Neuronal stem cell (in vitro differentiated cells): Measurements from ENCODE around the gene CEP57L1.

Experiments used
- DNase-seq: peaks from one replicate; pipeline ENCODE4 v3.0.0-alpha.2; 2013; ENCODE audit warnings: low spot score
- H2AFZ ChIP-seq: one replicate; pipeline ENCODE4 v1.6.1; 2013; ENCODE audit warnings: mild to moderate bottlenecking, low read length, inconsistent platforms
- H2AK5ac ChIP-seq: 2 replicates; pipeline ENCODE4 v1.6.1; 2013; ENCODE audit warnings: low read depth, mild to moderate bottlenecking, inconsistent platforms, low read length, moderate library complexity, mixed read lengths
- H2BK120ac ChIP-seq: 2 replicates; pipeline ENCODE4 v1.6.1; 2013; ENCODE audit warnings: low read depth, mild to moderate bottlenecking, inconsistent platforms, low read length, moderate library complexity, mixed read lengths
- H2BK12ac ChIP-seq: one replicate; pipeline ENCODE4 v1.6.1; 2013; ENCODE audit warnings: low read length, inconsistent platforms
- H2BK15ac ChIP-seq: 2 replicates; pipeline ENCODE4 v1.6.1; 2013; ENCODE audit warnings: mild to moderate bottlenecking, low read length, inconsistent platforms, mixed read lengths
- H2BK5ac ChIP-seq: one replicate; pipeline ENCODE4 v1.6.1; 2013; ENCODE audit warnings: inconsistent platforms, mild to moderate bottlenecking, low read length, moderate library complexity
- H3K14ac ChIP-seq: one replicate; pipeline ENCODE4 v1.6.1; 2013; ENCODE audit warnings: low read length, inconsistent platforms
- H3K18ac ChIP-seq: 2 replicates; pipeline ENCODE4 v1.6.1; 2013; ENCODE audit warnings: low read length, inconsistent platforms
- H3K23ac ChIP-seq: 2 replicates; pipeline ENCODE4 v1.6.1; 2013; ENCODE audit warnings: low read depth, mild to moderate bottlenecking, mixed read lengths, low read length, inconsistent platforms; ENCODE audit not compliant: poor library complexity
- H3K27ac ChIP-seq: replicated peaks from 3 replicates; pipeline ENCODE4 v1.5.1; 2013; ENCODE audit warnings: low read length, inconsistent platforms
- H3K27me3 ChIP-seq, 3 experiments: 2 replicates each; pipeline ENCODE4 v1.6.1; 2013; ENCODE audit warnings: low read length in 3 of 3, mild to moderate bottlenecking in 2 of 3, inconsistent platforms in 1 of 3, low read depth in 1 of 3, mixed read lengths in 1 of 3, moderate library complexity in 1 of 3; ENCODE audit not compliant: control insufficient read depth in 3 of 3, insufficient read depth in 3 of 3
- H3K36me3 ChIP-seq, 2 donors: replicated peaks in 1 of 2; 2 replicates each; pipeline ENCODE4 v1.6.1; 2013; ENCODE audit warnings: low read length in 2 of 2; ENCODE audit not compliant: control insufficient read depth in 2 of 2, insufficient read depth in 2 of 2
- H3K4ac ChIP-seq: 2 replicates; pipeline ENCODE4 v1.6.1; 2013; ENCODE audit warnings: inconsistent platforms, mild to moderate bottlenecking, low read length, moderate library complexity
- H3K4me1 ChIP-seq, 2 donors: 1 replicate in 1 of 2; 2 replicates in 1 of 2; pipeline ENCODE4 v1.6.1; 2013; ENCODE audit warnings: low read length in 2 of 2, low read depth in 1 of 2; ENCODE audit not compliant: control insufficient read depth in 2 of 2, insufficient read depth in 1 of 2
- H3K4me2 ChIP-seq: one replicate; pipeline ENCODE4 v1.6.1; 2013; ENCODE audit warnings: mild to moderate bottlenecking, low read length, inconsistent platforms; ENCODE audit not compliant: insufficient read depth, poor library complexity, severe bottlenecking
- H3K4me3 ChIP-seq, 2 donors: 2 replicates each; pipeline ENCODE4 v1.5.1; 2013; ENCODE audit warnings: low read length in 2 of 2, mild to moderate bottlenecking in 2 of 2, inconsistent platforms in 1 of 2, moderate library complexity in 1 of 2
- H3K79me1 ChIP-seq: one replicate; pipeline ENCODE4 v1.6.1; 2013; ENCODE audit warnings: low read depth, mild to moderate bottlenecking, inconsistent platforms, low read length, moderate library complexity
- H3K9ac ChIP-seq: one replicate; pipeline ENCODE4 v1.6.1; 2013; ENCODE audit warnings: mild to moderate bottlenecking, low read depth, low read length, inconsistent platforms; ENCODE audit not compliant: poor library complexity
- H3K9me3 ChIP-seq, 2 donors: replicated peaks in 1 of 2; 2 replicates each; pipeline versions ENCODE3 to v1.6.1; 2013; ENCODE audit warnings: low read length in 2 of 2, mild to moderate bottlenecking in 2 of 2, inconsistent platforms in 1 of 2, low read depth in 1 of 2, mixed read lengths in 1 of 2, moderate library complexity in 1 of 2; ENCODE audit not compliant: control insufficient read depth in 2 of 2, insufficient read depth in 1 of 2
- H4K8ac ChIP-seq: one replicate; pipeline ENCODE4 v1.6.1; 2013; ENCODE audit warnings: low read depth, mild to moderate bottlenecking, inconsistent platforms, low read length, moderate library complexity
- H4K91ac ChIP-seq: one replicate; pipeline ENCODE4 v1.6.1; 2013; ENCODE audit warnings: low read length, low read depth, mild to moderate bottlenecking, inconsistent platforms; ENCODE audit not compliant: poor library complexity
- WGBS, 2 donors: extraction: QIAGEN DNeasy Blood & Tissue Kit; methylation state at CpG; one replicate each; pipeline ENCODE4 v1.1.7; 2013; ENCODE audit warnings: missing lambda C conversion rate in 2 of 2, mixed read lengths in 1 of 2; ENCODE audit not compliant: insufficient read length in 2 of 2, insufficient replicate concordance in 1 of 2; ENCODE audit errors: extremely low coverage in 2 of 2; 5-methylcytosine and 5-hydroxymethylcytosine counted together

CEP57L1 gene

DNA sequence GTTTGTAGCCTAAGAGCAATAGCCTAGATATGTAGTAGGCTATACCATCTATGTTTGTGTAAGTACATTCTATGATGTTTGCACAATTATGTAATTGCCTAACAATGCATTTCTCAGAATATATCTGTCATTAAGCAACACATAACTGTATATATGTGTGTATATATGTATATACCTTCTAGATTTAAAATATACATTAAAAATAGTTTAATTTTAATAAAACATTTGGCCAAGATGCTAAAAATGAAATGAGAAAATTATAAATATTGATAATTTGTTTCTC, 21.2 kb upstream of the CEP57L1 start:
- H4K8ac ChIP-seq, result no peak overlapping the region
- no peak overlapping the region for H2AK5ac ChIP-seq
- no peak overlapping the region for H2AFZ ChIP-seq
- H3K23ac ChIP-seq, result no peak overlapping the region
- H3K36me3 ChIP-seq, result no peaks in the 10 kb centered on the region
- H3K4me3 ChIP-seq, result no peak overlapping the region
- H3K14ac ChIP-seq, result no peak overlapping the region
- H2BK120ac ChIP-seq, result no peak overlapping the region
- H3K27ac ChIP-seq, result no peak overlapping the region
- no peak overlapping the region for H3K4ac ChIP-seq
- no peak overlapping the region for H3K9ac ChIP-seq
- peaks cover 0 to 2% (median 0%) of the 10 kb centered on the region in 3 experiments for H3K27me3 ChIP-seq
- no peaks in the 10 kb centered on the region for H3K4me1 ChIP-seq
- H3K79me1 ChIP-seq, result no peaks in the 10 kb centered on the region
- H3K4me2 ChIP-seq, result no peak overlapping the region
- H2BK5ac ChIP-seq, result no peak overlapping the region
- H2BK12ac ChIP-seq, result no peak overlapping the region
- H4K91ac ChIP-seq, result no peak overlapping the region
- H2BK15ac ChIP-seq, result no peak overlapping the region
- H3K9me3 ChIP-seq, result no peaks in the 10 kb centered on the region
- no peak overlapping the region for H3K18ac ChIP-seq
- DNase-seq, result no peak

- Histone ChIP-seq H3K9ac (no peak overlapping the region), H2BK12ac (no peak overlapping the region), H3K27ac (no peak overlapping the region), H3K4me2 (no peak overlapping the region), H2BK15ac (no peak overlapping the region), H3K36me3 (no peaks in the 10 kb centered on the region), H2BK120ac (no peak overlapping the region), H2AFZ (no peak overlapping the region), H4K8ac (no peak overlapping the region), H2AK5ac (no peak overlapping the region), H3K23ac (no peak overlapping the region), H3K4ac (no peak overlapping the region), H3K79me1 (no peaks in the 10 kb centered on the region), H3K4me3 (no peak overlapping the region), H3K27me3 (peaks cover 0 to 2% (median 0%) of the 10 kb centered on the region in 3 experiments), H3K18ac (no peak overlapping the region), H3K4me1 (peaks cover 0 to 7% of the 10 kb centered on the region in 2 donors), H4K91ac (no peak overlapping the region), H3K14ac (no peak overlapping the region), H3K9me3 (no peaks in the 10 kb centered on the region), H2BK5ac (no peak overlapping the region)
- DNase-seq, result no peak
Observed at GRCh38 chr6:109075934-109076333, 19.4 kb upstream of the CEP57L1 start.

GRCh38 chr6:109076377-109076776, 18.9 kb upstream of the CEP57L1 start:
- H3K18ac ChIP-seq, result no peak overlapping the region
- no peak overlapping the region for H2BK15ac ChIP-seq
- no peak overlapping the region for H3K9ac ChIP-seq
- H3K79me1 ChIP-seq, result no peaks in the 10 kb centered on the region
- H3K4ac ChIP-seq, result no peak overlapping the region
- peaks cover 0 to 2% (median 0%) of the 10 kb centered on the region in 3 experiments for H3K27me3 ChIP-seq
- WGBS, 2 donors, result no CpG with 5 or more reads among the region's 3 CpGs
- H3K4me3 ChIP-seq, result no peak overlapping the region
- H3K23ac ChIP-seq, result no peak overlapping the region
- no peak overlapping the region for H2BK5ac ChIP-seq
- H2BK12ac ChIP-seq, result no peak overlapping the region
- no peak overlapping the region for H2AK5ac ChIP-seq
- H3K4me1 ChIP-seq, result peaks cover 0 to 7% of the 10 kb centered on the region in 2 donors
- H3K36me3 ChIP-seq, result no peaks in the 10 kb centered on the region
- H2AFZ ChIP-seq, result no peak overlapping the region
- no peak overlapping the region for H4K8ac ChIP-seq
- H2BK120ac ChIP-seq, result no peak overlapping the region
- H3K14ac ChIP-seq, result no peak overlapping the region
- no peaks in the 10 kb centered on the region for H3K9me3 ChIP-seq
- DNase-seq, result no peak
- no peak overlapping the region for H3K4me2 ChIP-seq
- H3K27ac ChIP-seq, result no peak overlapping the region
- no peak overlapping the region for H4K91ac ChIP-seq

DNA sequence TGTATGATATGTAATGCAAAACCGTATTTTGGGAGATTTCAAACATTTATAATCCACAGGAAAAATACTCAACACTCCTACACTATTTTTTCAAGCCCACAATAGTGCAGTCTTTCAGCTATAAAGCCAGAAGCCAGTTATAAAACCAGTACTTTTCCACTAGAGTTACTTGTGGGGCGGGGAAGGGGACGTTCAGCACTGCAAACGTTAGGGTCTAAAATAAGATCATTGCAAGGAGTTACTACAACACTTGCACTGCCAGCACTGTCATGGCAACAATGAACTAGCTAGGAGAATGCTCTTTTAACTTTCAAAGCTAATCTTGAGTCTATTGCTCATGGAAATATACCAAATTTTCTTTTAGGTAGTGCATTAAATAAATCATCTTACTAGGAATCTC, 15.3 kb upstream of the CEP57L1 start:
- Histone ChIP-seq H3K4me1 (peaks cover 0 to 7% of the 10 kb centered on the region in 2 donors), H3K36me3 (peaks cover 0 to 5% of the 10 kb centered on the region in 2 donors), H3K9me3 (no peaks in the 10 kb centered on the region), H3K18ac (no peak overlapping the region), H3K9ac (no peak overlapping the region), H2BK5ac (no peak overlapping the region), H3K23ac (no peak overlapping the region), H2BK120ac (no peak overlapping the region), H3K79me1 (no peaks in the 10 kb centered on the region), H3K14ac (no peak overlapping the region), H4K8ac (no peak overlapping the region), H2BK12ac (no peak overlapping the region), H3K4me3 (no peak overlapping the region), H3K4me2 (no peak overlapping the region), H2BK15ac (no peak overlapping the region), H2AK5ac (no peak overlapping the region), H3K4ac (no peak overlapping the region), H3K27me3 (no peaks in the 10 kb centered on the region), H3K27ac (no peak overlapping the region), H2AFZ (no peak overlapping the region), H4K91ac (no peak overlapping the region)
- no peak for DNase-seq
- WGBS, 2 donors, result no CpG with 5 or more reads among the region's 4 CpGs
